OCI-LY3 (cell line): Measurements from ENCODE around the gene DCC.

ENCODE experiments used
- CTCF ChIP-seq: fragments of 200-600, 300-600 bp; sonication (generic); IDR thresholded peaks from 2 replicates; pipeline ENCODE4 v1.5.1; 2014; ENCODE audit warnings: antibody characterized with exemption, low read length, low read depth
- EZH2phosphoT487 ChIP-seq: fragments of 200-600 bp; shearing (Covaris generic); IDR thresholded peaks from 2 replicates; pipeline ENCODE4 v1.6.1; 2018; ENCODE audit warnings: antibody characterized with exemption, mixed run types, low read depth

DNA sequence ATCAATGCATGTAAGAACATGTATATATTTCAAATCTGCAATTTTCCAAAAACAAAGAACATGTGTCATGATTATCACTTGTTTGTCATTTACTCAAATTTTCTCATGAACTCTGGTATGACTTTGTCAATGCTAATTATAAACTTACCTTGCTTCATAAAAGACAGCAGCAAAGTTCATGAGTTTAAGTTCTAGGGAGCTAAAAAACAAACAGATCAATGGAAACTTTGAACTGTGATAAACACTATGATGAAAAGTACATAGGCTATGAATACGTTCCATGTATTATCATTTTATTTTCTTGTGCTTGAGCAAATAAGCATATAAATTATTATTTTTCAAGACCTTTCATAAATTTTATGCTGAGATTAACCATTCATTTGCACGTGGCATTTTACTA is 943.7 kb downstream of the DCC start:
- TF ChIP-seq CTCF (no peak), EZH2phosphoT487 (no peak)
